WI38 (cell line): ENCODE data around the gene FBN3.

ENCODE experiments used
- H3K4me3 ChIP-seq: 2 replicates; pipeline ENCODE4 v1.5.1; 2011; ENCODE audit warnings: low read depth, mild to moderate bottlenecking, control low read depth, low read length
- CTCF ChIP-seq: IDR thresholded peaks from 2 replicates; pipeline ENCODE4 v1.5.1; 2012; ENCODE audit warnings: low read depth, mild to moderate bottlenecking, control low read depth, low read length

The FBN3 gene

GRCh38 chr19:8096071-8096470 lies 53.3 kb downstream of the FBN3 start:
- no peak overlapping the region for H3K4me3 ChIP-seq
- peak; percentile 23; the same call in 1 of the 2 replicates for TF ChIP-seq CTCF

GRCh38 chr19:8095354-8095886 lies 54.0 kb downstream of the FBN3 start:
- TF ChIP-seq CTCF, result no peak
- no peak overlapping the region for H3K4me3 ChIP-seq

GRCh38 chr19:8094336-8094735 lies 55.1 kb downstream of the FBN3 start:
- H3K4me3 ChIP-seq, result no peak overlapping the region
- TF ChIP-seq CTCF, result no peak

- no peak for TF ChIP-seq CTCF
- no peak overlapping the region for H3K4me3 ChIP-seq
Observed at GRCh38 chr19:8093740-8094139, 55.7 kb downstream of the FBN3 start.

- no peak for TF ChIP-seq CTCF
- no peak overlapping the region for H3K4me3 ChIP-seq
Observed at GRCh38 chr19:8090950-8091349, 58.4 kb downstream of the FBN3 start.

- TF ChIP-seq CTCF, result no peak
- no peak overlapping the region for H3K4me3 ChIP-seq
Observed at GRCh38 chr19:8089664-8090601, 59.5 kb downstream of the FBN3 start.
